ENCODE measurements around the gene WTIP. TPM values are rescaled to one million over a fixed set of nuclear protein-coding genes. Genes with fewer than 3 reads are reported as not detected.
A peak's percentile ranks its signal among the peaks of the same experiment; 100 is the strongest.

Gene WTIP
- total and polyA plus RNA-seq, 2 of the 13 experiments (the other 11 are each of a cell fraction or from before 2014, with no cell fraction given): 15.0 to 18.1 TPM

GRCh38 chr19:34503531-34504272 lies 22.1 kb downstream of the WTIP start (continued):
- no peak; the same call in 1 of the 2 replicates for TF ChIP-seq ZNF572 (CRISPR knock-in tag; IDR thresholded peaks at IDR 0.05)
- no peak for TF ChIP-seq ZBTB20 (CRISPR knock-in tag; IDR thresholded peaks at IDR 0.05; ENCODE audit: borderline replicate concordance, low read depth)
- no peak for TF ChIP-seq ARHGAP35 (CRISPR knock-in tag; IDR thresholded peaks at IDR 0.05; ENCODE audit: borderline replicate concordance)
- TF ChIP-seq, protein P1, sequence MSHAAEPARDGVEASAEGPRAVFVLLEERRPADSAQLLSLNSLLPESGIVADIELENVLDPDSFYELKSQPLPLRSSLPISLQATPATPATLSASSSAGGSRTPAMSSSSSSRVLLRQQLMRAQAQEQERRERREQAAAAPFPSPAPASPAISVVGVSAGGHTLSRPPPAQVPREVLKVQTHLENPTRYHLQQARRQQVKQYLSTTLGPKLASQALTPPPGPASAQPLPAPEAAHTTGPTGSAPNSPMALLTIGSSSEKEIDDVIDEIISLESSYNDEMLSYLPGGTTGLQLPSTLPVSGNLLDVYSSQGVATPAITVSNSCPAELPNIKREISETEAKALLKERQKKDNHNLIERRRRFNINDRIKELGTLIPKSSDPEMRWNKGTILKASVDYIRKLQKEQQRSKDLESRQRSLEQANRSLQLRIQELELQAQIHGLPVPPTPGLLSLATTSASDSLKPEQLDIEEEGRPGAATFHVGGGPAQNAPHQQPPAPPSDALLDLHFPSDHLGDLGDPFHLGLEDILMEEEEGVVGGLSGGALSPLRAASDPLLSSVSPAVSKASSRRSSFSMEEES (CRISPR knock-in tag; IDR thresholded peaks at IDR 0.05): no peak
- TF ChIP-seq PCBP2 (optimal IDR thresholded peaks at IDR 0.05; ENCODE audit: low read depth, low read length, poor library complexity, severe bottlenecking): no peak
- no peak for TF ChIP-seq SYNCRIP (IDR thresholded peaks at IDR 0.05; ENCODE audit: insufficient read depth, low read depth, low read length)
- TF ChIP-seq DDIT3 (CRISPR knock-in tag; IDR thresholded peaks at IDR 0.05): no peak
- no peak for TF ChIP-seq ATF3 (CRISPR knock-in tag; IDR thresholded peaks at IDR 0.05)
- TF ChIP-seq ZNF33A (CRISPR knock-in tag; IDR thresholded peaks at IDR 0.05; ENCODE audit: borderline replicate concordance): no peak
- TF ChIP-seq ESRRA (CRISPR knock-in tag; IDR thresholded peaks at IDR 0.05; ENCODE audit: low read depth): no peak
- no peak; the same call in 1 of the 2 replicates for TF ChIP-seq MEF2D (CRISPR knock-in tag; IDR thresholded peaks at IDR 0.05)
- TF ChIP-seq, protein P2, sequence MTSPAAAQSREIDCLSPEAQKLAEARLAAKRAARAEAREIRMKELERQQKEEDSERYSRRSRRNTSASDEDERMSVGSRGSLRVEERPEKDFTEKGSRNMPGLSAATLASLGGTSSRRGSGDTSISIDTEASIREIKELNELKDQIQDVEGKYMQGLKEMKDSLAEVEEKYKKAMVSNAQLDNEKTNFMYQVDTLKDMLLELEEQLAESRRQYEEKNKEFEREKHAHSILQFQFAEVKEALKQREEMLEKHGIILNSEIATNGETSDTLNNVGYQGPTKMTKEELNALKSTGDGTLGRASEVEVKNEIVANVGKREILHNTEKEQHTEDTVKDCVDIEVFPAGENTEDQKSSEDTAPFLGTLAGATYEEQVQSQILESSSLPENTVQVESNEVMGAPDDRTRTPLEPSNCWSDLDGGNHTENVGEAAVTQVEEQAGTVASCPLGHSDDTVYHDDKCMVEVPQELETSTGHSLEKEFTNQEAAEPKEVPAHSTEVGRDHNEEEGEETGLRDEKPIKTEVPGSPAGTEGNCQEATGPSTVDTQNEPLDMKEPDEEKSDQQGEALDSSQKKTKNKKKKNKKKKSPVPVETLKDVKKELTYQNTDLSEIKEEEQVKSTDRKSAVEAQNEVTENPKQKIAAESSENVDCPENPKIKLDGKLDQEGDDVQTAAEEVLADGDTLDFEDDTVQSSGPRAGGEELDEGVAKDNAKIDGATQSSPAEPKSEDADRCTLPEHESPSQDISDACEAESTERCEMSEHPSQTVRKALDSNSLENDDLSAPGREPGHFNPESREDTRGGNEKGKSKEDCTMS (CRISPR knock-in tag; conservative IDR thresholded peaks at IDR 0.05): no peak
- peak; percentile 78 for TF ChIP-seq PAXIP1 (CRISPR knock-in tag; conservative IDR thresholded peaks at IDR 0.05)
- TF ChIP-seq ADNP (CRISPR knock-in tag; IDR thresholded peaks at IDR 0.05): no peak
- TF ChIP-seq ELF1 (CRISPR knock-in tag; IDR thresholded peaks at IDR 0.05): no peak
- TF ChIP-seq HMGA1 (CRISPR knock-in tag; conservative IDR thresholded peaks at IDR 0.05): no peak
- TF ChIP-seq, protein P3, sequence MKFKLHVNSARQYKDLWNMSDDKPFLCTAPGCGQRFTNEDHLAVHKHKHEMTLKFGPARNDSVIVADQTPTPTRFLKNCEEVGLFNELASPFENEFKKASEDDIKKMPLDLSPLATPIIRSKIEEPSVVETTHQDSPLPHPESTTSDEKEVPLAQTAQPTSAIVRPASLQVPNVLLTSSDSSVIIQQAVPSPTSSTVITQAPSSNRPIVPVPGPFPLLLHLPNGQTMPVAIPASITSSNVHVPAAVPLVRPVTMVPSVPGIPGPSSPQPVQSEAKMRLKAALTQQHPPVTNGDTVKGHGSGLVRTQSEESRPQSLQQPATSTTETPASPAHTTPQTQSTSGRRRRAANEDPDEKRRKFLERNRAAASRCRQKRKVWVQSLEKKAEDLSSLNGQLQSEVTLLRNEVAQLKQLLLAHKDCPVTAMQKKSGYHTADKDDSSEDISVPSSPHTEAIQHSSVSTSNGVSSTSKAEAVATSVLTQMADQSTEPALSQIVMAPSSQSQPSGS (CRISPR knock-in tag; IDR thresholded peaks at IDR 0.05): no peak
- TF ChIP-seq MYC (CRISPR knock-in tag; IDR thresholded peaks at IDR 0.05; ENCODE audit: borderline replicate concordance): no peak; the same call in 1 of the 2 replicates
